Skin epidermis (tissue), 12 donors: ENCODE data around the gene PDIA6.

Experiments used
- H3K27ac ChIP-seq, 21 experiments: fragments of 200-600 bp; sonication (generic) in 11 of 21; one replicate each; pipeline ENCODE4 v1.5.0; 2020; ENCODE audit warnings: mild to moderate bottlenecking in 3 of 21, inconsistent platforms in 2 of 21, moderate library complexity in 2 of 21
- H3K4me3 ChIP-seq, 7 experiments: fragments of 200-600 bp; sonication (generic) in 2 of 7; one replicate each; pipeline ENCODE4 v1.5.0; 2020; ENCODE audit warnings: inconsistent platforms in 2 of 7, mild to moderate bottlenecking in 2 of 7, moderate library complexity in 1 of 7

The PDIA6 gene

DNA sequence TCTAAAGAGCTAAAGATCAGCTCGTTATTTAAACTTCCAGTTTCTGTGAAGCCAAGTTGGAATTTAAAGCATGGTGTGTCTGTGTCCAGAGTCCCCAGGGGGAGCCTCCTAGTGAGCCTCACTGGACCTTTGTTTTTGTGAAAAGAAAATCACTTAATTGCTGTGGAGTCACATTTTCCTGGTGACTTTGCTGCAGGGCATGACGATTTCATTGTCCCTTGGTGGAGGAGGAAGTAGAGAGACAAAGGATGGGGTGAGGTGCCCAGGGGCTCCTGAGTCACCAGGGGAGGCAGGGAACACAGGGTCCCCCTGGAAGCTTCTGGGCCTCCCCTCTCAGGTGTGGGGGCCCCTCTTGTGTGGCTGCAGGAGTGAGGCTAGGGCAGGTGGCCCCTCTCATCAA lies 71.4 kb downstream of the PDIA6 start:
- Histone ChIP-seq H3K4me3 (no peak overlapping the region), H3K27ac (no peak overlapping the region)

DNA sequence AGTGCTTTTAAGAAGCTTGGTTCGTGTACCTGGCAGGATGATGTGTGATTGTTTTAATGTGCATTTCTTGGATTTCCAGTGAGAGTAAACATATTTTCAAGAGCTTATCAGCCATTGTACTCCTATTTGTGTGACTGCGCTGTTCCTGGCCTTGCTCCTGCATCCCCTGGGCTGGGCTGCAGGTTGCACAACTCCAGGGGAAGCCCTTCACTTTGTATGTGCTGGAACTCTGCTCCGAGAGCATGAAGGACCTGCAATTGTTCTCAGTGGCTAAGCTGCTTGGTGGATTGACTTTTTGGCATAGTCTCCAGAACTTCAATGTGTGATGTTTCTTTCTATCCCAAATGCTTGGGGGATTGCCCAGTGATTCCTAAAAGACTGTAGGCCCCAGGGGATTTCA lies 72.4 kb downstream of the PDIA6 start:
- Histone ChIP-seq H3K4me3 (no peak overlapping the region), H3K27ac (no peak overlapping the region)

- no peak overlapping the region for H3K4me3 ChIP-seq
- H3K27ac ChIP-seq: no peak overlapping the region
Observed at GRCh38 chr2:10738192-10738591, 74.4 kb downstream of the PDIA6 start.

DNA sequence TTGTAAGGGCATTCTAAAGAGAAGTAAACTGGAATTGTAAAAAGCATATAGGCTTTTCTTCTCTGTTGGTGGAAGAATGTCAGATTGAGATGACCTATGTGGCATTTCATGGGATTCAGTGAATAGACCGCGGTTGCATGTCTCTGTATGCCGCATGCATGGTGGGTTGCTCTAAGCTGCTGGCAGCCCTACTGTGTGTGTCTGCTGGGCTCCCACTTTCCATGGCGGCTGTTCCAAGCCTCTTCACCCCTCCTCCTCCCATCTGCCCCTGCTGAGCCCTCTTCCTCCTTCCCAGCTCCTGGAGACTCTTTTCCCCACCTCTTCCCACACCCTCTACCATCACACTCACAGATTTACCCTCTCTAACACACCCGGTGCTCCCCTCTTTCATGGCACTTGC lies 78.6 kb downstream of the PDIA6 start:
- no peak overlapping the region for H3K4me3 ChIP-seq
- H3K27ac ChIP-seq: no peak overlapping the region

DNA sequence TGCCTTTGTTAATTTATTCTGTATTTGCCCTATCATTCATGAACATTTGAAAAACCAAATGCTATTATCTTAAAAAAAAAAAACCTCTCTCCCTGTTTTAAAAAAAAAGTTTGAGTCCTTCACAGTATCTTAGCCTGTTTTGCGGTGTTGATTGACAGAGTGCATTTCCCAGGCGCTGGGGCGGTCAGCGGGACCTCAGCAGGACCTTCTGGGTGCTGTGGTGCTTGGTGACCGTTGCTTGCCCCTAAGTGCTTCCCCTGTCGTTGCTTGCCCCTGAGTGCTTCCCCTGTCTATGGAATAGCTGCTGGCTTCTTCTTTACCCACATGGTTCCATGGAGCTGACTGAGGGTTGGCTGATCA lies 79.0 kb downstream of the PDIA6 start:
- Histone ChIP-seq H3K4me3 (no peak overlapping the region), H3K27ac (no peak overlapping the region)
